Globus pallidus (tissue), 1 donor: ENCODE results near the gene NABP1.
A peak's percentile ranks its signal among the peaks of the same experiment; 100 is the strongest.
"Not testable (repeated sequence)": the region's sequence is repeated elsewhere in the genome, so short reads cannot be mapped to it uniquely, and the experiment has no call there.

Experiments
- DNase-seq: peaks from one replicate; pipeline ENCODE4 v3.0.0-alpha.2; 2015; ENCODE audit warnings: low spot score

Gene NABP1, protein sequence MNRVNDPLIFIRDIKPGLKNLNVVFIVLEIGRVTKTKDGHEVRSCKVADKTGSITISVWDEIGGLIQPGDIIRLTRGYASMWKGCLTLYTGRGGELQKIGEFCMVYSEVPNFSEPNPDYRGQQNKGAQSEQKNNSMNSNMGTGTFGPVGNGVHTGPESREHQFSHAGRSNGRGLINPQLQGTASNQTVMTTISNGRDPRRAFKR

DNA sequence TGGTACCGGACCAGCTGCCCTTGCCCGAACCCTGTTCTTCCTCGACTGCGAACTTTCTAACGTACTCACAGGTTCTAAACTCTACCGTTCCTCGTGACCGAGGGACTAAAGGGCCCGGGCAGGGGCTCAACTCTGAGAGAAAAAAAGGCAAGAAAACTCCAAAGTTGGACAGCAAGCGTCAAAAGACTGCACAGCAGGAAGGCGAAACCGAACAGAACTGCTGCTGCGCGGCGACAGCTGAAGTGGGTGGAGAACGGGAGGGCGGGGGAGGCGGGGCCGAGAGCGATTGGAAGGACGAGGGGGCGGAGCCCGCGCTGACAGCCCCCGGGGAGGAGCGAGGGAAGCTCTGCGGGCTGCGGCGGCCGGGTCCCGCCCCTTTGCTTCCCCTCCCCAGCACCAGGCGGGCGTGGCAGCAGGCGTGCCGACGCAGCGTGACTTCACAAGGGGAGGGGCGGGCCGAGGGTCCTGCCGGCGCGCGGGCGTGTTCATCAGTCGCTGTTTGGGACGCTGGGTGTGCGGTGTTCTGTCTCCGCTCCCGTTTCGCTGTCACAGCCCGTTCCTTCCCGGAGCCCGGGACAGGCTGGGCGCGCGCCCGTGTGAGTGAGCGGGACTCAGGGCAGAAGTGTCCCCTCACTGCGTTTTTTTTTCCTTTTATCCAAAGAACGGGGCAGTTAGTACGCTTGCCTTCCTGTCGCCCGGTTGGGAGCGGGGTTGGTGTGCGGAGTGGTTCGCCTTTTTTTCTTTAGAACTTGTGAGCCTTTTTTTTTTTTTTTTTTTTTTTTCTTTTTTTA is at the start of gene NABP1:
Gene NABP1, plus strand, starts transcription at position 491 of the 791 bp plus-strand sequence. CDS start 479 bp downstream, outside the sequence.
- peak; percentile 98 for DNase-seq

DNA sequence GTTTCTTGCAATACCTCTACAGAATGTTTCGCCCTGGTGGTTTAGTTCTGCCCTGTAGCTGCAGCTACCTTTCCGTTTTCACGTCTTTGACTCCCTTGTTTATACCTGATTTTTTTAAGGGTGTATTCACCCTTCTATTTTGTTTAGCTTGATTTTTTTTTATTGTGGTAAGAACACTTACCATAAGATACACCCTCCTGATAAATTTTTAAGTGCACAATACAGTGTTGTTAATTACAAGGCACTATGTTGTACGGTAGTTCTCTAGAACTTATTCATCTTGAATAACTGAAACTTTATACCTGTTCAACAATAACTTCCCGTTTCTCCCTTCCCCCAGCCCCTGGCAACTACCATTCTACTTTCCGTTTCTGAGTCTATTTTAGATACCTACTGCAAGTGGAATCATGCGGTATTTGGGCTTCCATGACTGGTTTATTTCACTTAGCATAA is 48.9 kb upstream of the NABP1 start:
- DNase-seq = no peak

DNA sequence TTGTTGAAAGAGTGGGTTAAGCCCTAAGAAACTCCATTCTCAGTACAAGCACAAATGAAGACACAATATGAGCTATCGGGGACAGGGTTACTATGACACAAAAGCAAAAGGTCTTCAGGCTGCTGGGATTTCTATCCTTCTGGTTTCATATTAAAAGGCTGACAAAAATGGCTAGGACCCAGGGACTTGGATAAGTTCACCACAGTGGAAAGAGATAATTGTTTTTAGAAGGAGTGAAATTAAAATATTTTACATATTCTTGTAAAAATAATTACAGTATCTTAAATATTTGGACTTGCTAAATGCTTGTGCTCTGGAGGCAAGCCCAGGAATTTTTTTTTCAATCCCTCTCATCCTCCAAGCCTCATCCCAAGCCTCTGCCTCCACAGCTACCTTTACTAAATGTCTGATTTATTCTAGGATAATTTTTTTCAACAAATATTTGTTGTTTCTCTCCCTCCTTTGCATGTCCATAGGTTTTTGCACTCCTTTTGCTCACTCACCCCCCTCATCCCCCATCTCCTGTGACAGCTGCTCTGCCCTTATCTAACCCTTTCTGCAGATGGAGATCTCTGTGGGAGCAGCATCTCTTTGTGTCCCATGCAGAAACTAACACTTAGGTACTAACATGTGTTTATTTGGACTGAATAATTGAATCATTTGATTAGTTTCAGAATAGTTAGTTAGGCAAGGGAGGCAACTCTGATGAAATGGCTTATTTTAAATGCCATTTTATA is 47.8 kb upstream of the NABP1 start:
- DNase-seq = no peak

DNA sequence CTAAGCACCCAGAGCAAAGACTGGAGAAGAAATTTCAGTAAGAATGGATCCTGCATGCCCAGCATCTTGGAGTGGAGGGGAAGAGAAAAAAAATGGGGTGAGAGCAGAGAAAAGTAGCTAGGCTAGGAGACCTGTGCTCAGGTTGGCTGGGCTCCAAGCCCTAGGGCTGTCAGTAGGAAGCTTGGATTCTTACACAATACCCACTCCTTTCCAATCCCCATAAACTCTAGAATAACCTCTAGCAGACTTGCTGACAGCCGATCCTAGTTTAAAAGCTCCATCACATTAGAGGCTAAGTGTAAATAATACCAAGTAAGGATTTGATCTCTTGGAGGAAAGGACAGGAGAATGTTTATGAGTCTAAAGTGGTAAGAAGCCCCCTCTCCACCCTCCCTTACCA is 46.2 kb upstream of the NABP1 start:
- DNase-seq = no peak

DNA sequence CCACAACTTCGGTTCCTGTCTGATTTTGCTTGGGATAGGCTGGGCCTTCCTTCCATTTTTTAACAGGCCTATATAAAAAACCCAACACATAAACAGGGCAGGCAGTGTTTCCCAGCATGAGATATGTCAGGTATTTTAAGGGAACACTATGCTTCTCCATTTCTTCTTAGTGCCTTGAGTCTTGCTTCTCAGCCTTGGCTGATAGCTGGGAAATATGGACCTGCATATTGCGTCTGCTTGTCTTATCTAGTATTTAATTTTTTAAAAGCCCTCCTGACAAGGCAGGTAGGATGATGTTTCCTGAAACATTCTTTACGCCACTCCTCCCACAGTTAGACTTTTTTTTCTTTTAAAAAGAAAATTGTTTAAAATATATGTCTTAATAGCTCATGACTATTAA is 45.5 kb upstream of the NABP1 start:
- DNase-seq = no peak

DNA sequence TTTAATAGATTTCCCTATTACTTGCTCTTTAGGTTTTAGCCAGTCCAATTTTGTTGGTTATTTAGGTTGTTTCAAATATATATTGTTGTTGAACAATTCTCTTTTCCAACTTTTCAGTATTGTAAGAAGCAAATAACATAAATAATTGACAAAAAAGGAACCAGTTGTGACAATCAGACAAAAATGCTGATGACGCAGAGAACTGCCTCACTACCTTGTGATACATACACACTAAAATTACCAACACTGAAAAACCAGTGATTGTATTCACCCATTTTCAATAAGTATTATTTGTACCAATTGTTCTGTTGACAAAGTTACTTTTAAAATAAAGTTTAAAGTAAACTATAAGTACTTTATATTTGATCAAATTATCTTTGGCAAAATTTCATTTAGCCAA is 43.1 kb upstream of the NABP1 start:
- DNase-seq = no peak

DNA sequence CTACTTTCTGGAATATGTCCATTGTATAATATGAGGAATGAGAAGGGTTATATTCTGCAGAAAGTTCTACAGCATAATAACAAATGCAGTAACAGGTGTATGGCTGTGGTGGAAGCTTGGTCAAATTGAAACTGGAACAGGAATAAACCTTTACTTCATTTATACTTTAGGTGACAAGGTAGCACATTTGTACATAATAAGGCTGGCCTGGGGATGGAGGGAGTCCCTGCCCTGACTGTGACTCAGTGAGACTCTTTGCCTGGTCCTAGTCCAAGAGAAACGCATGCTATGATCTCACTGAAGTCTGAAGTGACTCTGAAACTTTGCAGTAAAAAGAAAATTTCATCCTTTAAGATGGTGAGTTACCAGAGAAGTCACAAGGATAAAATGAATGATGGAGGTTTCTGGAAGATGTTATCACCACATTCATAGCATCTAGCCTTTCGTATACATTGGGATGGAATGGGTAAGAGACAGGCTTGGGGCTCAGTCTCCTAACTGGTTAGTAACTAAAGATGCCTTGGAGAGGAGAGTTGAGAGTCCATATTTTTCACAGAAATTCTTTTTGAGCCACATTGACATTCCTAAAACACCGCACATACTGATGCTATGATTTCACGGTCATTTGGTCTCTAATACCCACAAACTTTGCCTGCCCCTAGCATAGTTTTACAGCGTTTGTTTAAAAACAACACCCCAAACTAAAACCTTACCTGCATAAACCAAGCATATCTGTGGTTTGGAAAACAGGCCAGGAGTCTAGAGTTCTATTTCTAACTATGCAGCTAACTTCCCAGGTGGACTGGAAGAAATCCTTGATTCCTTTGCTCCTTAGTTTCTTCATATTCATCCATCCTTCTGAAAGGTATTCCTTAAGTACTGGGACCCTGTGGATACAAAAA is 42.4 kb upstream of the NABP1 start:
- no peak for DNase-seq

DNA sequence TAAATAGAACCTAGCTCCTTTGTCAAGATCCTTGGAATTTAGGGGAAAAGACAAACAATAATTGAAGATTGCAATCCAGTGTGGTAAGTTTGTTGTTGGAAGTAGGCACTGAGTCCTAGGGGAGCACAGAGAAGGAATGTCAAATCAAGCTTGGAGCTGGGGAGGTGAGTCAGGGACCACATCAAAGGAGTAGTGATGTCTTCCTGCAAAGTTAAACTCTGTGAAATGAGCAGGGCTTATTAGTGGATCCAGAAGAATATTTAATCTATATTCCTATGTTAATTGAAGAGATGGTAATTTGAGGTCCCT is 41.7 kb upstream of the NABP1 start:
- no peak for DNase-seq

DNA sequence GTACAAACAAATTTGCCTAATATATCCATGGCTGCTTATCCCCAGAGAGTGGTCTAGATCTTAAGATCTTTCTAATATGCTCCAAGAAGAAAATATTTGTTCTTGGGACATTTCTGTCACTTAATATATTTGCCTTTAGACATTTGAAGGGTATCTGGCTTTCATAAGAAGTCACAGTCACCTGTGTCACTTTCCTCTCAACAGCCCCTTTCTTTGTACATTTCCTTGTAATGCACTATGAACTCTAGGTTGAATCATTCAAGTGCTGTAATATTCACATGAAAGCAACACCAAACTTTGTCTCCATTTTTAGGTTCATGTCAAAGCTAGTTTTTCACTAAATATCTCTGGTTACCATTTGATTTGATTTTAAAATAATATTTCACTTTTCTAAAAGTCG is 41.4 kb upstream of the NABP1 start:
- no peak for DNase-seq

DNA sequence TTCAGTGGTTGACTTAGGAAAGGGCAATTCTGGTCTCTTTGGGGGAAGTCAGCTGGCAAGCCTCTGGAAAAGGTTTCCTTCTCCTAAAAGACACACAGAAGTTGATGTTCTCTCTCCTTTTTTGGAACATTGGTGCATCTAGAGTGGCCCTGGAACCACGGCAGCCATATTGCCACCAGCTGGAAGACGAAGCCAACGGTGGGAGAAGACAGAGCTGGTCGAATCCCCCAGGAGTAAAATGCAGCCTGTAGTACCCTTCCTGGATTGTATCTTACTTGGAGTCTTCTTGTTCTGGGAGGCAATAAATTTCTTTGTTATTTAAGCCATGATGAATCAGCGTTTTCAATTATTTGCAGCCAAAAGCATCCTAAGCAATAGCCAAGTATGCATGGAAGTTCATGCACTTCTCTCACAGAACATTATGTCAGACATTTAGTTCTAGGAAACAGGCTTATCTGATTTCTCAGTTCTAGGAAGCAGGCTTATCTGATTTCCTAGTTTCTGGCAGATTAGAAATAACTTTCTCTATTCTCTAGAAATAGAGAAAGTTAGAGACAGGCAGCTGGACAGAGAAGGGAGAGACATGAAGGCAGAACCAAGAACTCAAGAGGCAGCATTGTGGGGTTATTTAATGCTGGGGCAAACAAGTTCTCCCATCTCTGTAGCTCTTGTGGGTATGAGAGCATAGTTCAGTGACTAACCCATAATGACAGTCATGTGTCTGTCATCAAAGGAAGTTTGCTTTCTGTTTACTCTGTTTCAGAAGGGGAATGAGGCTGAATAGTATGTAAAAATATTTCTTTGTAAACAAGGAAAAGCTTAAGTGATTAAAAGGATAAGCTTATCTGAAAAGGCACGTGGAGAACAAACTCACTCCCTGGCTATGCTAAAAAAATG is 40.5 kb upstream of the NABP1 start:
- no peak for DNase-seq

DNA sequence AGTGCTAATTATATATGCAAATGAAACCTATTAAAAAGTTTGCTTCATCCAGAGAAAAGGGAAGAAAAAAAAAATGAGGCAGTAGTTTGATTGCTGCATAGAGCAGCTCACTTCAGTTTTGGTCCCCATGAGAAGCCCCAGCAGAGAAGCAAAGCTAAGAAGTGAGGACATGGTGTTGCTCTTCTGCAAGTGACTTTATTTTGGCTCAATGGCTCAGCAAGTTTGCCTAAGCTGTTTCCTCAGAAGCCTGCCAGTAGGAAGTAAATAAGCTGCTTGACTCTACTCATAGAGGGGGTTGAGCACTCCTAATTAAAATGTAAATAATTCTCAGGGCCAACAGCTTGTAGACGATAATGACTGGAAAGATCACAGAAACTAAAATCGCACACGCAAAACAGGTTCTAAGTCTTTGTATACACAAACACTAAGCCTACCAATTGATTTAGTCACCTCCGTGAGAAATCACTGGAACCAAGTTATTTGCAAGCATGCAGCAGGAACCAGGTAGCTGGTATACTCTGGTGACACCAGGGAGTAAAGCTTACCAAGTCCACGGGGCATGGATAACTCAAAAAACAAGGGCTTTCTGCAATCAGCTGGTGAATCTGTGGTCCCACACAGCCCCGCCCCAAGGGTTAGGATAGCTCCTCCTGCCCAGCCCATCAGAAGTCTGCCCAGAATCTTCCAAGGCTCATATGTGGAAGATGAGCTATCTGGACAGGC is 39.7 kb upstream of the NABP1 start:
- no peak for DNase-seq

DNA sequence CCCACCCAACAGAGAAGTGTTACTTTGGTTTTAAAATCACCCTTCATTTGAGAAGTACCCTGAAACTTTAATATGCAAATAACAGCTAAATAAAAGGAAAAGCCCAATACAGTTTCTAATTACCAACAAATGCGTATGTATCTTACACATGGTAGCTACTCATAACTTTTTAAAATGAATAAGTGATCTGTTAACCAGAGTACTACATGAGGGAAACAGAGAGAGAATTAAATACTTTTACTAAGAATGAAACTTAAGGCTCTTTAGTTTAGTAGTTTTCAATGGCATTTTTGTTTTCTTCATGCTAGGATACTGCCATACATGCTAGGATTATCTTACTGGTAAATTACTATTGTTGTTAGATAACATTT is 39.1 kb upstream of the NABP1 start:
- DNase-seq = no peak

DNA sequence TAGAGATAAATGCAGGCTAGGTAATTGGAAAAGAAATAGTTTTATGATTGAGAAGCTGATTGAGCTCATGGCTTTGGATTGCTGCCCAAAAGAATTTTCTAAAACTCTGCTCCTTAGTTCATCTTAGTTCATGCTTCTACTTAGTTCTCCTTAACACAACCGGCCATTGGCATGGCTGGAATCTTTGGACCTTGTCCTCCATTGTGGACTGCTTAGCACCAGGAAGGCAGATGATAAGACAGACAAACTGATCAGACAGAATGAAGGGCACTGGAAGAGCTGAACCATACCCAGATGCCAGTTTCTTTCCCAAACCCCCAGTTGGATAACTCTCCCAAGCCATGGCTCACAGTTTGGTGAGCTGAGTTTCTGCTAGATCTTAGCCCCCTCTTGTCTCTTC is 36.3 kb upstream of the NABP1 start:
- no peak for DNase-seq

DNA sequence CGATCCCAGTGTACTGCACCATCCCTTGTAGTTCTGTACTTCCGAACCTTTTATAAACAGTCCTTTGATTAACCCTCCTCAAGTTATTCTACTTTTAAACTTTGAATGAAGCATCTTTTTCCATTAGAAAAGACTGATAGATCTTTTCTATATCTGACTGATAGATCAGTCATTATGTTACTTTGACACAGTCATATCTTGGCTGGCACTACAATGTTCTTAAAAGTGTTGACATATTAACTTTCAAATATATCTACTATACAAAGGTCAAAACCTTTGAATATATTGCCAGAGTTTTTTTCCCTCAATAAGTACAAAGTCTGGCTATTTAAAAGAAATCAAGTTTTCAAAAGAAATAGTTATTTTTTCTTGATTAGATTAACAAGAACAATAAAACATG is 35.4 kb upstream of the NABP1 start:
- DNase-seq = no peak

DNA sequence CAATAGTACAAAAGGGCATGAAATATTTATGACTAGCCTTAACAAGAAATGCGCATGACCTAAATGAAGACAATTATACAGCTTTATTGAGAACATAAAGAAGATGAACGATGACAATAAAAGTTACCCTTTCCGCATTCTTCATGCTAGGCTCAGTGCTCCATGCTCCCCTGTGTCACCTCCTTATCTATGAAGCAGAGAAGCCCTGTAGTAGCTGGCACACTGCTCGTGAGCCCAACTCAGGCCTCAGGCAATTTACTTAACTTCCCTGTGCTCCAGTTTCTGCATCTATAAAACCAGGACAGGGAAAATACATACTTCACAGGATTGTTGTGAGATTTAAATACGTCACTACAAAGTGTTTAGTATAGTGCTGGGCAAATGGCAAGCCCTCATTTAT is 34.5 kb upstream of the NABP1 start:
- no peak for DNase-seq

DNA sequence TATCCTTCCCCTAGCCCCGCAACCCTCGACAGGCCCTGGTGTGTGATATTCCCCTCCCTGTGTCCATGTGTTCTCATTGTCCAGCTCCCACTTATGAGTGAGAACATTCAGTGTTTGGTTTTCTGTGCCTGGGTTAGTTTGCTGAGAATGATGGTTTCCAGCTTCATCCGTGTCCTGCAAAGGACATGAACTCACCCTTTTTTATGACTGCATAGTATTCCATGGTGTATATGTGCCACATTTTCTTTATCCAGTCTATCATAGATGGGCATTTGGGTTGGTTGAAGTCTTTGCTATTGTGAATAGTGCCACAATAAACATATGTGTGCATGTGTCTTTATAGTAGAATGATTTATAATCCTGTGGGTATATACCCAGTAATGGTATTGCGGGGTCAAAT is 33.3 kb upstream of the NABP1 start:
- not testable (repeated sequence) for DNase-seq

DNA sequence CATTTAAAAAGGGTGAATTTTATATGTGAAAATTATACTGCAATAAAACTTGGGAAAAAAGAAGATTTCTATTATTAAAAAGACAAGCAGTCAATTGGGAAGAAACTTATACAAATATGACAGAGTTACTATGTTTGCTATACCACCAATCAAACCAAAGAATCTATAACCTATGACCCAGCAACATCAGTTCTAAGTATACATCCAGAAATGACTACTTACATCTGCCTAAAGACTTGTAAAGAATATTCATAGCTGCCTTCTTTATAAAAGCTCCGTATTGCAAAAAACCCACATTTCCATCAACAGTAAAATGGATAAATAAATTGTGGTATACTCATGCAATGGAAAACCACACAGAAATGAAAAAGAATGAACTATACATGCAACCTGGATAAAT is 32.9 kb upstream of the NABP1 start:
- no peak for DNase-seq

DNA sequence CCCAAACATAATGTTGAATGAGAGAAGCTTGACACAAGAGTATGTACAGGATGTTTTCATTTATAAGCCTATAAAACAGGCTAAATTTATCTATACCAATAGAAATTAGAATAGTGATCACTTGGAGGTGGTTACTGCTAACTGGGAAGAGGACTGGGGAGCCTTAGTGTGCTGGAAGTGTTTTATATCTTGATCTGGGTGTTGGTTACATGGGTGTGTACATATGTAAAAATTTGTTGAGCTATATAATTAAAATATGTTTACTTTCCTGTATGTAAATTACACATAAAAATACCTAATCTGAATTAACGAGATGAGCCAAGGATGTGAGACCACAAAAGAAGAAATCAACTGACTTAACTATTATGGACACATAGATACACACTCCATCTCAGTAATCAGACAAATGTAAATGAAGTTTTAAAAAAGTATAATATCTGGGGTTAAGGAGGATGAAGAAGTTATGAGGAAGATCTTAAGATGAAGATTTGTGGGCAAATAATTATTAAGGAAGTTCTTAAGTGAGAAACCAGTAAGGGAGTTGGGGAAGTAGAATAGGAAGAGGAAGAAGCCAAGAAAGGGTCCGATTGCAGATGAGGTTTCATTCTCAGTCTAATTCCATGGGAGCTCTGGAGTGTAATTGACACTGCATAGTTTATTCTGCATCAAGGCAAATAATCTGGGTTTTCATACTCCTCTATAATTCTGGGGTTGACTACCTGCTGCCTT is 32.3 kb upstream of the NABP1 start:
- DNase-seq = no peak

DNA sequence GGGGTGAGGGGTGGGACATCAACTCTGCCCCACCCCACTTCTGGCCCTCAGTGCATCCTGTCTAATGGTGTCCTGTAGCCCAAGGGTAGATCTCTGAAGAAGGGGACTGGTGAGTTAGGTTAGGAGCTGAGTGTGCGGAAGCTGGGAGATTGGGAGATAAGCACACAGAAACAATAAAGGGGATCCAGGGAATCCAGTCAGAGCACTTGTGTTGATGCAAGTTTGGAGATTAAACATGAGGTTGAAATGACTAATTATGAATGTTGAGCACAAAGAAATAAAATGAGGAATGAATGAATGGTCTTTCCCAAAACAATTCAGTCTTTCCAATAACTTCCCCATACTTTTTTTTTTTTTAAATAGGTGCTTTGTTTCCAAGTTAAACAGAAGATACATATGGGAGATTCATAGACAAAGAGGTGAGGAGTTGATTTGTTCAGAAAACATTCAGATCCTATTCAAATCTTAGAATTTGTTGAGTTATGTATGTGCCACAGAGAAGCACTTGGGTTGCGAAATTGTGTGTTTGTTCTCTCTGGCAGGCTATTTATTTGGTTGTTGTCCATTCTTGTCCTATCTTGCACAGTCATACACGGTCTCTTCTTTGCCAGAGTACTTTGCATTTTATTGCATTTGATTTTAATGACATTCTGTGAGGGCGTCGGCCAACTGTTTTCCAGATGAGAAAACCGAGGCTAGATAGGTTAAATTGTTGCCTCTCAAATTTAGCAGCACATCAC is 31.6 kb upstream of the NABP1 start:
- no peak for DNase-seq
